Breast epithelium (tissue), 4 donors: ENCODE data around the gene TIPIN. TPM values are rescaled to one million over a fixed set of nuclear protein-coding genes. Genes with fewer than 3 reads are reported as not detected.

ENCODE experiments used
- DNase-seq, 2 donors: peaks; one replicate each; pipeline ENCODE4 v3.0.0-alpha.2; 2019; ENCODE audit warnings: low spot score in 2 of 2
- H3K27ac ChIP-seq, 2 donors: fragments of 200-600 bp; sonication (generic) in 1 of 2; one replicate each; pipeline ENCODE4 v1.5.1; 2016 to 2019; ENCODE audit warnings: mild to moderate bottlenecking in 1 of 2
- H3K27me3 ChIP-seq, 2 donors: fragments of 200-600 bp; sonication (generic) in 1 of 2; one replicate each; pipeline versions ENCODE4 v1.5.1 to v1.6.0; 2017 to 2019; ENCODE audit warnings: control low read depth in 1 of 2, mild to moderate bottlenecking in 1 of 2
- H3K36me3 ChIP-seq: fragments of 200-600 bp; one replicate; pipeline ENCODE4 v1.5.1; 2019
- H3K4me1 ChIP-seq, 2 donors: fragments of 200-600 bp; sonication (generic); one replicate each; pipeline ENCODE4 v1.5.1; 2016 to 2019; ENCODE audit warnings: control low read depth in 1 of 2
- H3K4me3 ChIP-seq, 3 donors: fragments of 200-600 bp; sonication (generic); 1 replicate in 2 of 3; 2 replicates in 1 of 3; pipeline ENCODE4 v1.5.1; 2016 to 2019; ENCODE audit warnings: mild to moderate bottlenecking in 3 of 3, moderate library complexity in 2 of 3
- H3K9me3 ChIP-seq, 2 donors: fragments of 200-600 bp; sonication (generic) in 1 of 2; one replicate each; pipeline ENCODE4 v1.5.1; 2016 to 2019; ENCODE audit warnings: control low read depth in 1 of 2
- POLR2A ChIP-seq: fragments of 450-650 bp; IDR thresholded peaks from one replicate; pipeline ENCODE4 v1.6.1; 2016; ENCODE audit warnings: antibody characterized with exemption, mild to moderate bottlenecking, moderate library complexity
- POLR2AphosphoS5 ChIP-seq, 3 donors: sonication (generic); formaldehyde crosslinking; IDR thresholded peaks; one replicate each; pipeline ENCODE4 v1.6.1; 2017; ENCODE audit warnings: antibody characterized with exemption in 3 of 3
- intact Hi-C: fragments of 100-400 bp; cut with DNase I; formaldehyde crosslinking; loops from one replicate; pipeline ENCODE4 v1.15.1; 2023; ENCODE audit warnings: low total_unique reads
- total RNA-seq, 3 donors: library from RNA; depleted of rRNA; stranded (reverse); fragments of >200 nt; gene quantifications; one replicate each; pipeline ENCODE4 v1.1.0, GENCODE V29; 2016
- TF ChIP-seq, protein P1 (sequence below), 3 donors: fragments of 450-650 bp; IDR thresholded peaks; one replicate each; pipeline ENCODE4 v1.5.1; 2016 to 2017; ENCODE audit warnings: antibody characterized with exemption in 3 of 3, mild to moderate bottlenecking in 3 of 3, moderate library complexity in 3 of 3

The TIPIN gene
- total RNA-seq, 3 donors from 2014 or later = 5.0 to 9.7 (median 6.6) TPM

DNA sequence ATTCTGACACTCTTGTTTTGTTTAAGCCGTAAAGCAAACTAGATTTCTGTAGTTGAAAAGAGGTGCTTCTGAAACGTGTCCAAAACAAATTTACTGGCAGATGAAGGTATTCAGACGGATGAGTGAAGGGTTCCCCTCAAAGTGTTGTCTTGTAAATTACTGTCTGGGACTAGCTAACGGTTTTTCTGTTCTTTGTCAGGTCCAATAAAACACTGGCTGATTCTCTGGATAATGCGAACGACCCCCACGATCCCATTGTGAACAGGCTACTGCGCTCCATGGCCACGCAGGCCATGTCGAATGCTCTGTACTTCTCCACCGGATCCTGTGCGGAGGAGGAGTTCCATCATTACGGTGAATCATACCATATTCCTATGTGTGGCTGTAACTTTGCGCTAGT lies 27.7 kb downstream of the TIPIN start:
- Histone ChIP-seq H3K4me1 (no peaks in the 10 kb centered on the region), H3K27ac (no peak overlapping the region), H3K9me3 (no peaks in the 10 kb centered on the region), H3K36me3 (no peaks in the 10 kb centered on the region), H3K27me3 (no peaks in the 10 kb centered on the region), H3K4me3 (no peak overlapping the region)
- intact Hi-C loops = no loop called here
- TF ChIP-seq, protein P1, sequence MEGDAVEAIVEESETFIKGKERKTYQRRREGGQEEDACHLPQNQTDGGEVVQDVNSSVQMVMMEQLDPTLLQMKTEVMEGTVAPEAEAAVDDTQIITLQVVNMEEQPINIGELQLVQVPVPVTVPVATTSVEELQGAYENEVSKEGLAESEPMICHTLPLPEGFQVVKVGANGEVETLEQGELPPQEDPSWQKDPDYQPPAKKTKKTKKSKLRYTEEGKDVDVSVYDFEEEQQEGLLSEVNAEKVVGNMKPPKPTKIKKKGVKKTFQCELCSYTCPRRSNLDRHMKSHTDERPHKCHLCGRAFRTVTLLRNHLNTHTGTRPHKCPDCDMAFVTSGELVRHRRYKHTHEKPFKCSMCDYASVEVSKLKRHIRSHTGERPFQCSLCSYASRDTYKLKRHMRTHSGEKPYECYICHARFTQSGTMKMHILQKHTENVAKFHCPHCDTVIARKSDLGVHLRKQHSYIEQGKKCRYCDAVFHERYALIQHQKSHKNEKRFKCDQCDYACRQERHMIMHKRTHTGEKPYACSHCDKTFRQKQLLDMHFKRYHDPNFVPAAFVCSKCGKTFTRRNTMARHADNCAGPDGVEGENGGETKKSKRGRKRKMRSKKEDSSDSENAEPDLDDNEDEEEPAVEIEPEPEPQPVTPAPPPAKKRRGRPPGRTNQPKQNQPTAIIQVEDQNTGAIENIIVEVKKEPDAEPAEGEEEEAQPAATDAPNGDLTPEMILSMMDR (IDR thresholded peaks at IDR 0.05) = no peak
- TF ChIP-seq POLR2A (no peak), POLR2AphosphoS5 (IDR thresholded peaks at IDR 0.05) (no peak)
- no peak for DNase-seq

DNA sequence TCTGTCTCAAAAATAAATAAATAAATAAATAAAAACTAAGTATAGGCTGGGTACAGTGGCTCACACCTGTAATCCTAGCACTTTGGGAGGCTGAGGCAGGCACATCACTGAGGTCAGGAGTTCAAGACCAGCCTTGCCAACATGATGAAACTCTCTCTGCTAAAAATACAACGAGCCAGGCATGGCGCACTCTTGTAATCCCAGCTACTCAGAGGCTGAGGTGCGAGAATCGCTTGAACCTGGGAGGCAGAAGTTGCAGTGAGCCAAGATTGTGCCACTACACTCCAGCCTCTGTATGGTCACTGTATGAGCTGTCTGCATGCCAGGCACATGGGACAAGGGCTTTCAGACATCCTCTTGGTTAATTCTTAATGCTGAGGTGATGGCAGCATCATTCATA lies 28.7 kb downstream of the TIPIN start:
- H3K4me3 ChIP-seq = no peak overlapping the region
- TF ChIP-seq, protein P1 (IDR thresholded peaks at IDR 0.05) = no peak
- no peak for TF ChIP-seq POLR2A
- no peak for TF ChIP-seq POLR2AphosphoS5 (IDR thresholded peaks at IDR 0.05)
- H3K9me3 ChIP-seq = no peaks in the 10 kb centered on the region
- no peaks in the 10 kb centered on the region for H3K4me1 ChIP-seq
- intact Hi-C loops = no loop called here
- H3K36me3 ChIP-seq = peaks cover 3% of the 10 kb centered on the region
- no peaks in the 10 kb centered on the region for H3K27me3 ChIP-seq
- H3K27ac ChIP-seq = no peak overlapping the region
- no peak for DNase-seq

DNA sequence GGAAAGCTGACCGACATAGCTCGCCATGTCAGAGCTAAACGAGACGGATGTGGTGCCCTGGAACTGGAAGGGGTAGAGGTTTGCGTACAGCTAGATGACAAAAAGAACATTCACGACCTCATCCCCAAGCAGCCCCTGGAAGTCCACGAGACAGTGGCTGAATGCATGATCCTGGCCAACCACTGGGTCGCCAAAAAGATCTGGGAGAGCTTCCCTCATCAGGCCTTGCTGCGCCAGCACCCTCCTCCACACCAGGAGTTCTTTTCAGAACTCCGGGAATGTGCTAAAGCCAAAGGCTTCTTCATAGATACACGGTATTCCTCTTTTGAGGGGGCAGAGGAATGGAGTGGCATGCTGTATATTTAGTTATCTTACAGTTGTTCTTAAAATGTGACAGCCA lies 30.4 kb downstream of the TIPIN start:
- Histone ChIP-seq H3K9me3 (no peaks in the 10 kb centered on the region), H3K4me3 (no peak overlapping the region), H3K27me3 (no peaks in the 10 kb centered on the region), H3K36me3 (peaks cover 7% of the 10 kb centered on the region), H3K27ac (no peak overlapping the region), H3K4me1 (no peaks in the 10 kb centered on the region)
- intact Hi-C loops = no loop called here
- DNase-seq = no peak
- TF ChIP-seq POLR2A = no peak
- TF ChIP-seq, protein P1 (IDR thresholded peaks at IDR 0.05) = no peak

DNA sequence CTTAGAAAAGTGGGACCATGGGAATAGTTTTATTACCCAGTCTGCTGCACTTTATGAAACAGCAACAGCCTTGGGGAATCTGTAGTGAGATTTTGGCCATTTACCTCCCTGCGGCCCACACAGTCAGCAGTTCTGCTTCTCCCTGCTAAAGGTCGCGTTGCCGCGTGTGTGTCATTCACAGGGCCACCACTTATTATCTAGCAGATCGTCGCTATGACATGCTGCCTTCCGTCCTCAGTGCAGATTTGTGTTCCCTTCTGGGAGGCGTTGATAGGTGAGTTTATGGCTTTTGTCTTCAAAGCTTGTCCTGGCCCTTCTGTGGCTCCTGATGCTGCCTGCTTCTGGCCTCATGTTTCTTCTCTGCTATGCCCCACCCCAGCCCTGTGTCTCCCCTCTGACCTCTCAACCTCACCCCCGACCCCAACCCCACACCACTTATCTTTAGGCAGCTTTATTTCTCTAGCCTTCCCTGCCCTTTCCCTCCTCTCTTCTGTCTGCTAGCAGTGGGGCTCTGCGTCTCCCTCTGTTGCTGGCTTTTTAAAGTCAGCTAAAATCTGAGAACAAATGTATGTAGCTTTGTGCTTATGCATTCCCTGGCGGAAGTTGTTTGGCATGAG lies 33.1 kb downstream of the TIPIN start:
- peaks cover 7% of the 10 kb centered on the region for H3K36me3 ChIP-seq
- TF ChIP-seq, protein P1 (IDR thresholded peaks at IDR 0.05) = no peak
- TF ChIP-seq POLR2A (no peak), POLR2AphosphoS5 (IDR thresholded peaks at IDR 0.05) (no peak)

DNA sequence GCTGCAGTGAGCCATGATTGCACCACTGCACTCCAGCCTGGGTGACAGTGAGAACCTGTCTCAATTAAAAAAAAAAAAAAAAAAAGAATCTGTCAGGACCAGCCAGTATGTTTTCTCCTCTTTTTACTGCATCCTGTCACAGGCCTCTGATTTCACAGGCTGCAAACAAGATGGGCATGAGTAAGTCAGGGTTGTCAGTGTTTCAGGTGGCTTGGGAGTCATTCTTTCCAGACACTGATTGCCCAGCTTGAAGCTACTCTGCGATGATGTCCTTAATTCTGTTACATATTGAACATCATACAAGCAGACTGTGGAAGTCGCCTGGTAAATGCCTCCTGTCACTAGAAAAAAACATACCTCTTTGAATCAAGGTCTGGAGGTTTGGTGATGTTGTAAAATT lies 44.3 kb downstream of the TIPIN start:
- no peaks in the 10 kb centered on the region for H3K4me1 ChIP-seq
- no peaks in the 10 kb centered on the region for H3K9me3 ChIP-seq
- DNase-seq = no peak
- intact Hi-C loops = no loop called here
- H3K27ac ChIP-seq = no peak overlapping the region
- peaks cover 7% of the 10 kb centered on the region for H3K36me3 ChIP-seq
- H3K27me3 ChIP-seq = no peaks in the 10 kb centered on the region
- TF ChIP-seq, protein P1 (IDR thresholded peaks at IDR 0.05) = no peak
- no peak for TF ChIP-seq POLR2A
- no peak overlapping the region for H3K4me3 ChIP-seq

More for the DNA sequence above, 33.1 kb downstream of the TIPIN start:
- no peaks in the 10 kb centered on the region for H3K9me3 ChIP-seq
- H3K27ac ChIP-seq = no peak overlapping the region
- no peaks in the 10 kb centered on the region for H3K4me1 ChIP-seq
- intact Hi-C loops = no loop called here
- no peak overlapping the region for H3K4me3 ChIP-seq
- no peaks in the 10 kb centered on the region for H3K27me3 ChIP-seq
- no peak for DNase-seq
